HL-60 (cell line): ENCODE data around the gene PRKAR1B.

Experiments
- CTCF ChIP-seq: IDR thresholded peaks from one replicate; pipeline ENCODE4 v1.5.1; 2011; ENCODE audit warnings: low read length, control low read depth, inconsistent platforms; ENCODE audit not compliant: insufficient read depth
- POLR2AphosphoS5 ChIP-seq: IDR thresholded peaks from 2 replicates; pipeline ENCODE4 v1.6.1; 2012; ENCODE audit warnings: low read depth
- REST ChIP-seq: IDR thresholded peaks from 2 replicates; pipeline ENCODE4 v1.6.1; 2012; ENCODE audit warnings: low read depth; ENCODE audit not compliant: insufficient replicate concordance

DNA sequence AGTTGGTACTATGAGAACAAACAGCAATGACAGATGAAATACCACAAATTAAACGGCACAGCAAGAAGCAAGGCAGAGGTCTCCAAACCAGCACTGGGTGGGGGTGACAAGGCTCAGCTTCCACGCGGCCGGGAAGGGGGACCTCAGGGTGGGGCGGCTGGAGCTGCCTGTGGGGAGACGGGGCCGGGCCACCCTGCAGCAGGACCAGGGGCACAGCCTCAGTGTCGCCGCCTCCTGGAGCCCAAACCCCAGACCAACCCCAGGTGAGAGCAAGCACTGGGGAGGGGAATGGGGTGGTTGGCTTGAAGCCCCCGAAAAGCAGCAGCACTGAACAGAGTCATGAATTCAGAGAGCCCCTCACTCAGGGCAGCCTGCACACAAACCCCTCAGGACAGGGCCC lies 49.3 kb upstream of the PRKAR1B start:
- no peak for TF ChIP-seq CTCF
- no peak for TF ChIP-seq REST
- no peak for TF ChIP-seq POLR2AphosphoS5
